ENCODE results near the gene SCGB1A1. TPM values are rescaled to one million over a fixed set of nuclear protein-coding genes. Genes with fewer than 3 reads are reported as not detected.

Gene SCGB1A1
- total RNA-seq, 4 donors from 2014 or later: 5.9 to 6.6 TPM; not detected in 2

GRCh38 chr11:62388999-62389398 lies 29.8 kb upstream of the SCGB1A1 start:
- Histone ChIP-seq H3K4me1 (peaks cover 0 to 10% (median 0%) of the 10 kb centered on the region in 3 donors), H3K27ac (no peak overlapping the region), H3K9me3 (no peaks in the 10 kb centered on the region), H3K27me3 (no peaks in the 10 kb centered on the region), H3K36me3 (no peaks in the 10 kb centered on the region), H3K4me3 (no peak overlapping the region)
- DNase-seq: no peak
- 76 to 82% methylated on average over 11 of the region's 11 CpGs for WGBS, 2 donors
- no peak for TF ChIP-seq POLR2A (IDR thresholded peaks at IDR 0.05)
- no peak for TF ChIP-seq CTCF (IDR thresholded peaks at IDR 0.05)
- intact Hi-C loops (cut with DNase I): no loop called here

- Histone ChIP-seq H3K4me1 (peaks cover 1 to 19% (median 2%) of the 10 kb centered on the region in 3 donors), H3K4me3 (no peak overlapping the region), H3K36me3 (no peaks in the 10 kb centered on the region), H3K27ac (no peak overlapping the region), H3K9me3 (no peaks in the 10 kb centered on the region), H3K27me3 (no peaks in the 10 kb centered on the region)
- intact Hi-C loops (cut with DNase I): no loop called here
- no peak for DNase-seq
- WGBS, 2 donors: 67 to 75% methylated on average over 4 to 5 of the region's 5 CpGs
- no peak for TF ChIP-seq CTCF (IDR thresholded peaks at IDR 0.05)
- no peak for TF ChIP-seq POLR2A (IDR thresholded peaks at IDR 0.05)
These were observed 28.6 kb upstream of the SCGB1A1 start for GRCh38 chr11:62390237-62390636.

GRCh38 chr11:62390722-62391121 lies 28.1 kb upstream of the SCGB1A1 start:
- no peak for DNase-seq
- 100% methylated on average over 1 of the region's 1 CpG; no CpG with 5 or more reads in 1 of the 2 donors for WGBS, 2 donors
- peaks cover 5 to 24% (median 7%) of the 10 kb centered on the region in 3 donors for H3K4me1 ChIP-seq
- H3K27ac ChIP-seq: no peak overlapping the region
- no peaks in the 10 kb centered on the region for H3K36me3 ChIP-seq
- no peak overlapping the region for H3K4me3 ChIP-seq
- no peaks in the 10 kb centered on the region for H3K27me3 ChIP-seq
- intact Hi-C loops (cut with DNase I): no loop called here
- no peak for TF ChIP-seq POLR2A (IDR thresholded peaks at IDR 0.05)
- TF ChIP-seq CTCF (IDR thresholded peaks at IDR 0.05): no peak
- no peaks in the 10 kb centered on the region for H3K9me3 ChIP-seq

GRCh38 chr11:62391642-62392425 lies 27.0 kb upstream of the SCGB1A1 start:
- Histone ChIP-seq H3K4me3 (no peak overlapping the region), H3K9me3 (no peaks in the 10 kb centered on the region), H3K36me3 (no peaks in the 10 kb centered on the region), H3K27me3 (no peaks in the 10 kb centered on the region), H3K4me1 (peaks cover 13 to 35% (median 14%) of the 10 kb centered on the region in 3 donors), H3K27ac (no peak overlapping the region)
- WGBS, 2 donors: 85 to 91% methylated on average over 15 of the region's 16 CpGs
- no peak for TF ChIP-seq POLR2A (IDR thresholded peaks at IDR 0.05)
- TF ChIP-seq CTCF (IDR thresholded peaks at IDR 0.05): no peak
- intact Hi-C loops (cut with DNase I): no loop called here
- DNase-seq: no peak

- WGBS, 2 donors: 73 to 84% methylated on average over 3 of the region's 3 CpGs
- intact Hi-C loops (cut with DNase I): no loop called here
- no peak for DNase-seq
- H3K27me3 ChIP-seq: no peaks in the 10 kb centered on the region
- peaks cover 13 to 42% (median 14%) of the 10 kb centered on the region in 3 donors for H3K4me1 ChIP-seq
- no peak overlapping the region for H3K4me3 ChIP-seq
- no peak overlapping the region for H3K27ac ChIP-seq
- no peaks in the 10 kb centered on the region for H3K36me3 ChIP-seq
- TF ChIP-seq CTCF (IDR thresholded peaks at IDR 0.05): no peak
- no peak for TF ChIP-seq POLR2A (IDR thresholded peaks at IDR 0.05)
- H3K9me3 ChIP-seq: no peaks in the 10 kb centered on the region
These were observed 26.3 kb upstream of the SCGB1A1 start for GRCh38 chr11:62392506-62392905.

Measured in esophagus squamous epithelium (tissue), 5 donors.